ENCODE results near the gene DPP6. TPM values are rescaled to one million over a fixed set of nuclear protein-coding genes. Genes with fewer than 3 reads are reported as not detected.

DPP6 gene
- total RNA-seq, 1 experiment from 2014 or later, result not detected

DNA sequence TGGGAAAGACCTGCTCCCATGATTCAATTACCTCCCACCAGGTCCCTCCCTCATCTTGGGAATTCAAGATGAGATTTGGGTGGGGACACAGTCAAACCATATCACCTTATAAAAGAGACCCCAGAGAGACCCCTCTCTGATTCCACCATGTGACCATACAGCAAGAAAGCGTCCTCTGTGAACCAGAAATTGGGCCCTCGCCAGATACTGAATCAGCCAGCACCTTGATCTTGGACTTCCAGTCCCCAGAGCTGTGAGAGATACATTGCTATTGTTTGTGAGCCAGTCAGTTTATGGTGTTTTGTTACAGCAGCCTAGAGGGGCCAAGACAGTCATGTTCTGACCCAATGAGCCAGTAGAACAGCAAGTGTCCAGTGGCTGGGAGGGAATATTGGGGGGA is 718.2 kb downstream of the DPP6 start:
- no peaks in the 10 kb centered on the region for H3F3A ChIP-seq (ENCODE audit: low read length, unreplicated experiment)
- intact Hi-C loops (cut with micrococcal nuclease), result no loop called here
- DNase-seq (no peak), ATAC-seq (no peak)
- no peak overlapping the region for H3K4me2 ChIP-seq (ENCODE audit: low read length)
- no peak overlapping the region for H2AFZ ChIP-seq (ENCODE audit: low read length)
- no peaks in the 10 kb centered on the region for H3K27me3 ChIP-seq (ENCODE audit: low read length)
- H3K9ac ChIP-seq (ENCODE audit: low read length), result no peak overlapping the region
- H3K4me1 ChIP-seq (ENCODE audit: insufficient read depth, low read length), result 0 out of 2 replicates have a peak, but pooled peaks cover 10% of the 10 kb centered on the region
- no peak overlapping the region for H3K27ac ChIP-seq (ENCODE audit: low read length)
- TF ChIP-seq EZH2phosphoT487 (IDR thresholded peaks at IDR 0.05; ENCODE audit: borderline replicate concordance, low read length) (no peak), EZH2 (IDR thresholded peaks at IDR 0.05; ENCODE audit: low read length, unreplicated experiment) (no peak)
- TF ChIP-seq, protein P1, sequence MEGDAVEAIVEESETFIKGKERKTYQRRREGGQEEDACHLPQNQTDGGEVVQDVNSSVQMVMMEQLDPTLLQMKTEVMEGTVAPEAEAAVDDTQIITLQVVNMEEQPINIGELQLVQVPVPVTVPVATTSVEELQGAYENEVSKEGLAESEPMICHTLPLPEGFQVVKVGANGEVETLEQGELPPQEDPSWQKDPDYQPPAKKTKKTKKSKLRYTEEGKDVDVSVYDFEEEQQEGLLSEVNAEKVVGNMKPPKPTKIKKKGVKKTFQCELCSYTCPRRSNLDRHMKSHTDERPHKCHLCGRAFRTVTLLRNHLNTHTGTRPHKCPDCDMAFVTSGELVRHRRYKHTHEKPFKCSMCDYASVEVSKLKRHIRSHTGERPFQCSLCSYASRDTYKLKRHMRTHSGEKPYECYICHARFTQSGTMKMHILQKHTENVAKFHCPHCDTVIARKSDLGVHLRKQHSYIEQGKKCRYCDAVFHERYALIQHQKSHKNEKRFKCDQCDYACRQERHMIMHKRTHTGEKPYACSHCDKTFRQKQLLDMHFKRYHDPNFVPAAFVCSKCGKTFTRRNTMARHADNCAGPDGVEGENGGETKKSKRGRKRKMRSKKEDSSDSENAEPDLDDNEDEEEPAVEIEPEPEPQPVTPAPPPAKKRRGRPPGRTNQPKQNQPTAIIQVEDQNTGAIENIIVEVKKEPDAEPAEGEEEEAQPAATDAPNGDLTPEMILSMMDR (conservative IDR thresholded peaks at IDR 0.05; ENCODE audit: low read depth, low read length), result no peak
- H3K36me3 ChIP-seq (ENCODE audit: low read depth, low read length), result no peaks in the 10 kb centered on the region
- no peaks in the 10 kb centered on the region for H3K9me2 ChIP-seq (replicated peaks; ENCODE audit: low read length)
- no peaks in the 10 kb centered on the region for H3K79me2 ChIP-seq (ENCODE audit: low read length)
- POLR2A ChIA-PET (ENCODE audit: unreplicated experiment), result no interaction called here
- no TSS peak for BruUV-seq (replicated peaks)
- CTCF ChIA-PET, result no interaction called here
- H3K9me3 ChIP-seq (ENCODE audit: low read length), result no peaks in the 10 kb centered on the region
- no peak overlapping the region for H3K4me3 ChIP-seq (ENCODE audit: low read length)
- H4K20me1 ChIP-seq (ENCODE audit: low read length), result no peaks in the 10 kb centered on the region

DNA sequence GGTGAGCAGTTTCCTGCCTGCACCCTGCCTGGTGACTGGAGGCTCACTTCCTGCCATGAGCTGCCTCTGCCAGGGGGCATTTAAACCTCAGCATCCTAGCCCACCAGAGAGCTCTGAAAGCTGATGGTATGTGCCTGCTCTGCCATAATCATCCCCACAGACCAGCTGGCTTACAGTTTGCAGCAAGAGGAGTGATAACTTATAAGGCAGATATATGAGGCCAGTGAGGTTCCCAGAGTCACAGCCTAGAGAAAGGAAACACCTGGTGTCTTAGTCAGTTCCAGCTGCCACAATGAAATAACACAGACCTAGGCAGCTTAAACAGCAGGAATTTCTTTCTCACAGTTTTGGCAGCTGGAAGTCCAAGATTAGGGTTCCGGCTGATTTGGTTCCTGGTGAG is 718.8 kb downstream of the DPP6 start:
- Histone ChIP-seq H3K4me1 (ENCODE audit: insufficient read depth, low read length) (0 out of 2 replicates have a peak, but pooled peaks cover 10% of the 10 kb centered on the region), H3K9me3 (ENCODE audit: low read length) (no peaks in the 10 kb centered on the region), H3K36me3 (ENCODE audit: low read depth, low read length) (no peaks in the 10 kb centered on the region), H3K9me2 (replicated peaks; ENCODE audit: low read length) (no peaks in the 10 kb centered on the region), H3K4me3 (ENCODE audit: low read length) (no peak overlapping the region), H3K9ac (ENCODE audit: low read length) (no peak overlapping the region), H3K79me2 (ENCODE audit: low read length) (no peaks in the 10 kb centered on the region), H3F3A (ENCODE audit: low read length, unreplicated experiment) (no peaks in the 10 kb centered on the region), H3K27me3 (ENCODE audit: low read length) (no peaks in the 10 kb centered on the region), H3K4me2 (ENCODE audit: low read length) (no peak overlapping the region), H3K27ac (ENCODE audit: low read length) (no peak overlapping the region), H4K20me1 (ENCODE audit: low read length) (no peaks in the 10 kb centered on the region), H2AFZ (ENCODE audit: low read length) (no peak overlapping the region)
- CTCF ChIA-PET, result no interaction called here
- POLR2A ChIA-PET (ENCODE audit: unreplicated experiment), result no interaction called here
- ATAC-seq (no peak), DNase-seq (no peak)
- intact Hi-C loops (cut with micrococcal nuclease), result no loop called here
- BruUV-seq (replicated peaks), result no TSS peak
- TF ChIP-seq EZH2 (IDR thresholded peaks at IDR 0.05; ENCODE audit: low read length, unreplicated experiment) (no peak), EZH2phosphoT487 (IDR thresholded peaks at IDR 0.05; ENCODE audit: borderline replicate concordance, low read length) (no peak)
- TF ChIP-seq, protein P1 (conservative IDR thresholded peaks at IDR 0.05; ENCODE audit: low read depth, low read length), result no peak

DNA sequence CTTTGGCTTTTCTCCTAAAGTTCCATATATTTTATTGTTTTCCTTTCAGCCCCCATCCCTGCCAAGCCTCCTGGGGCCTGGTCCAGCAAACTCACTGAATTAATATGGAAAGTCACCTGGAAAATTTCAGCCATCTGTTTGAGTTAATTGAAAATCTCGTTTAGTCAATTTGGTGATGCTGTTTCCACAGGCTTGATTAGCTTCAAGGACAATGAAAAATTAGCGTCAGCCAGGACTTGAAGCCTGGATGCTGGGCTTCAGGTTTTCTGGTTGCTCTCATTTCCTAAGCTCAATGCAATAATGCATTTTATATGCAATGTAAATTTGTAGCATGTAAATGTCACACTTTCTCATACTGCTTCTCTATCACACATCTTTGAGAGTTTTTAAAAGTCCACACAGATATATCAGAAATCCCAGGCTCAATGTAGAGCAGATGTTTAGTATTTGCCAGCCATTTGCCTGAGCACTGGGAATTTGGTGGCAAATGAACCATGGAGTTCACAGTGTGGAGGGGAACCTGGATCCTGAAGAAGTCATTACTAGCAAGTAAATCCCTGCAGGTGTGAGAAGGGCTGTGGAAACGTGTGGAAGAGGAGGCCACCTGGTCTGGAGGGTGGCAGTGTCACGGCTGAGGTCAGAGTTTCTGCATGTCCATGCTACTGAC is 722.2 kb downstream of the DPP6 start:
- DNase-seq (no peak), ATAC-seq (no peak)
- Histone ChIP-seq H3K9ac (ENCODE audit: low read length) (no peak overlapping the region), H3K27ac (ENCODE audit: low read length) (no peak overlapping the region), H3K27me3 (ENCODE audit: low read length) (no peaks in the 10 kb centered on the region), H3K9me2 (replicated peaks; ENCODE audit: low read length) (no peaks in the 10 kb centered on the region), H4K20me1 (ENCODE audit: low read length) (no peaks in the 10 kb centered on the region), H3F3A (ENCODE audit: low read length, unreplicated experiment) (no peaks in the 10 kb centered on the region), H3K36me3 (ENCODE audit: low read depth, low read length) (no peaks in the 10 kb centered on the region), H3K4me3 (ENCODE audit: low read length) (no peak overlapping the region), H3K4me2 (ENCODE audit: low read length) (no peak overlapping the region), H3K79me2 (ENCODE audit: low read length) (no peaks in the 10 kb centered on the region), H3K4me1 (ENCODE audit: insufficient read depth, low read length) (no peaks in the 10 kb centered on the region), H3K9me3 (ENCODE audit: low read length) (no peaks in the 10 kb centered on the region), H2AFZ (ENCODE audit: low read length) (no peak overlapping the region)
- BruUV-seq (replicated peaks), result no TSS peak
- CTCF ChIA-PET, result no interaction called here
- TF ChIP-seq EZH2phosphoT487 (IDR thresholded peaks at IDR 0.05; ENCODE audit: borderline replicate concordance, low read length), result no peak
- TF ChIP-seq, protein P1 (conservative IDR thresholded peaks at IDR 0.05; ENCODE audit: low read depth, low read length), result no peak
- no peak for TF ChIP-seq EZH2 (IDR thresholded peaks at IDR 0.05; ENCODE audit: low read length, unreplicated experiment)
- POLR2A ChIA-PET (ENCODE audit: unreplicated experiment), result no interaction called here
- intact Hi-C loops (cut with micrococcal nuclease), result no loop called here
